Suprapubic skin (tissue), 4 donors: ENCODE data around the gene ZFP1.

Experiments used
- EP300 ChIP-seq: sonication (generic); formaldehyde crosslinking; IDR thresholded peaks from one replicate; pipeline ENCODE4 v1.6.1; 2017; ENCODE audit warnings: antibody characterized with exemption
- POLR2A ChIP-seq, 2 donors: fragments of 450-650 bp; IDR thresholded peaks; one replicate each; pipeline ENCODE4 v1.6.1; 2017; ENCODE audit warnings: antibody characterized with exemption in 2 of 2, mild to moderate bottlenecking in 2 of 2, moderate library complexity in 2 of 2
- POLR2AphosphoS5 ChIP-seq, 3 donors: sonication (generic); formaldehyde crosslinking; IDR thresholded peaks; one replicate each; pipeline ENCODE4 v1.6.1; 2017; ENCODE audit warnings: antibody characterized with exemption in 3 of 3
- TF ChIP-seq, protein P1 (sequence below), 2 donors: fragments of 200-600 bp in 1 of 2; fragments of 450-650 bp in 1 of 2; sonication (generic) in 1 of 2; IDR thresholded peaks; one replicate each; pipeline ENCODE4 v1.5.1; 2016 to 2019; ENCODE audit warnings: antibody characterized with exemption in 2 of 2, mild to moderate bottlenecking in 1 of 2, moderate library complexity in 1 of 2

DNA sequence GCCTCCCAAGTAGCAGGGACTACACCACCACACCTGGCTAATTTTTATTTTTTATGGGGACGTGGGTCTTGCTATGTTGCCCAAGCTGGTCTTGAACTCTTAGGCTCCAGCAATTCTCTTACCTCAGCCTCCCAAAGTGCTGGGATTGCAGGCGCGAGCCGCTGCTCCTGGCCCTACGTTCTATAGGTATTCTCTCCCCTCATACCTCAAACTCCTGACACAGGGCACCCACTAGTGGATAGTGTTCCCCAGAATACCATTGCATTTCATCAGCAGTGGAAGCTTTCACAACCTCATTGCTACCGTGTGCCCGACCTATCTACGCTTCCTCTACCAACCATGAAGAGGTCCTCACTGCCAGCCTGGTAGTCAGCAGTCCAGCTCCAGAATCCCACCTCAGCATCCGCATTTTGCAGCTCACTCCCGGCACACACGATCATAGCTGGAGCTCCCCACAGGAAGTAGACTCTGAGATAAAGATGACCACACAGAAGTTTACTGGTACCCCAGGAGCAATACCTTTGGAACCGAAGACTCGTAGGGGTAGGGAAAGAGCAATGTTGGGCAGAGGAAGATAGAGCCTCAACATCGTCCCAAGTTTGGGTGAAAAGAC, 49.3 kb downstream of the ZFP1 start:
- TF ChIP-seq, protein P1, sequence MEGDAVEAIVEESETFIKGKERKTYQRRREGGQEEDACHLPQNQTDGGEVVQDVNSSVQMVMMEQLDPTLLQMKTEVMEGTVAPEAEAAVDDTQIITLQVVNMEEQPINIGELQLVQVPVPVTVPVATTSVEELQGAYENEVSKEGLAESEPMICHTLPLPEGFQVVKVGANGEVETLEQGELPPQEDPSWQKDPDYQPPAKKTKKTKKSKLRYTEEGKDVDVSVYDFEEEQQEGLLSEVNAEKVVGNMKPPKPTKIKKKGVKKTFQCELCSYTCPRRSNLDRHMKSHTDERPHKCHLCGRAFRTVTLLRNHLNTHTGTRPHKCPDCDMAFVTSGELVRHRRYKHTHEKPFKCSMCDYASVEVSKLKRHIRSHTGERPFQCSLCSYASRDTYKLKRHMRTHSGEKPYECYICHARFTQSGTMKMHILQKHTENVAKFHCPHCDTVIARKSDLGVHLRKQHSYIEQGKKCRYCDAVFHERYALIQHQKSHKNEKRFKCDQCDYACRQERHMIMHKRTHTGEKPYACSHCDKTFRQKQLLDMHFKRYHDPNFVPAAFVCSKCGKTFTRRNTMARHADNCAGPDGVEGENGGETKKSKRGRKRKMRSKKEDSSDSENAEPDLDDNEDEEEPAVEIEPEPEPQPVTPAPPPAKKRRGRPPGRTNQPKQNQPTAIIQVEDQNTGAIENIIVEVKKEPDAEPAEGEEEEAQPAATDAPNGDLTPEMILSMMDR (IDR thresholded peaks at IDR 0.05): no peak
- TF ChIP-seq POLR2AphosphoS5 (IDR thresholded peaks at IDR 0.05) (no peak), EP300 (no peak), POLR2A (IDR thresholded peaks at IDR 0.05) (no peak)
